ENCODE data around the gene FBXO45. TPM values are rescaled to one million over a fixed set of nuclear protein-coding genes. Genes with fewer than 3 reads are reported as not detected.

The FBXO45 gene
- total and polyA plus RNA-seq, 9 of the 15 experiments (the other 6 are each of a cell fraction or from before 2014, with no cell fraction given), result 15.2 to 52.8 (median 37.0) TPM

DNA sequence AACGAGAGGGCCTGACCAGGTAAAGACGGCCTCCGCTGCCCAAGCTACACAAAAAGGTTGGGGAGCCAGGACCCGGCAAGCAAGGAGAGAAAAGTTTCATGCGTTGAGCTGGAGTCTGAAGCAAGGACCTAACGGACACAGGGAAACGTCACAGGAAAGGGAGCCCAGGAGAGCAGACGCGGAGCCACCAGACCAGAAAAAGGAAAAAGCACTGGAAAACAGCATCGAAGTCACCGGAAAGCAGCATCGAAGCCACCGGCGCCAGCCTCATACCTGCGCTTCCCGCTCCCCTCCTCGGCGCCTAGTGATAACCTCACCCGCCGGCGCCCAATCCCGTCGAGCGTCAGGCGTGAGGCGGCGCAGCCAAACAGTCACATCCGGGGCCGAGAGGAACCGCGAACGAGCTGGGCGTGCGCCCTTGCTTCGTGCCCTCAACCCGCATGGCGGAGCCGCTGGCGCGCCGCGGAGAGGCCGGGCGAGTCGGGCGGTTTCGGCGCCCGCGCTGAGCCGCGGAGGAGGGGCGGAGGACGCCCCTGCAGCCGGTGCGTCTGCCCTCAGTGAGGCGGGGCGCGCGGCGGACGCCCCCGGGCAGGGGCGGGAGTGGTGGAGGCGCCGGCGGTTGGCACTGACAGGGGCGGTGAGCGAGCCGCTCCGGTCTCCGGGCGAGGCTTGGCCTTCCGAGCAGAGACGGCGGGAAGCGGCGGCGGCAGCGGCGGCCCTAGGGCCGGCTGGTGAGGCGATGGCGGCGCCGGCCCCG, at the start of gene FBXO45, which contains the start of gene WDR53 (continued):
- TF ChIP-seq CBX1 (IDR thresholded peaks at IDR 0.05; ENCODE audit: low read depth) (peak; percentile 90; the same call in 1 of the 2 replicates), KDM1A (IDR thresholded peaks at IDR 0.05) (no peak), ARNT (IDR thresholded peaks at IDR 0.05) (0 out of 4 replicates have a peak, but pooled peaks of 1 of the 2 experiments have one; percentile 28), CEBPB (tag; IDR thresholded peaks at IDR 0.05) (no peak), MTA1 (IDR thresholded peaks at IDR 0.05; ENCODE audit: borderline replicate concordance) (peak; percentile 99), ZNF408 (CRISPR knock-in tag; IDR thresholded peaks at IDR 0.05; ENCODE audit: low read depth) (no peak), NCOA6 (IDR thresholded peaks at IDR 0.05) (no peak), ZNF444 (CRISPR knock-in tag; IDR thresholded peaks at IDR 0.05) (no peak), JUN (IDR thresholded peaks at IDR 0.05; ENCODE audit: borderline replicate concordance, low read depth, low read length) (peak; percentile 79; the same call in 1 of the 2 replicates), JUN (CRISPR knock-in tag; IDR thresholded peaks at IDR 0.05; ENCODE audit: borderline replicate concordance) (no peak)
- TF ChIP-seq, protein P1, sequence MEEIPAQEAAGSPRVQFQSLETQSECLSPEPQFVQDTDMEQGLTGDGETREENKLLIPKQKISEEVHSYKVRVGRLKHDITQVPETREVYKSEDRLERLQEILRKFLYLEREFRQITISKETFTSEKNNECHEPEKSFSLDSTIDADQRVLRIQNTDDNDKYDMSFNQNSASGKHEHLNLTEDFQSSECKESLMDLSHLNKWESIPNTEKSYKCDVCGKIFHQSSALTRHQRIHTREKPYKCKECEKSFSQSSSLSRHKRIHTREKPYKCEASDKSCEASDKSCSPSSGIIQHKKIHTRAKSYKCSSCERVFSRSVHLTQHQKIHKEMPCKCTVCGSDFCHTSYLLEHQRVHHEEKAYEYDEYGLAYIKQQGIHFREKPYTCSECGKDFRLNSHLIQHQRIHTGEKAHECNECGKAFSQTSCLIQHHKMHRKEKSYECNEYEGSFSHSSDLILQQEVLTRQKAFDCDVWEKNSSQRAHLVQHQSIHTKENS (CRISPR knock-in tag; IDR thresholded peaks at IDR 0.05), result no peak
- TF ChIP-seq, protein P2, sequence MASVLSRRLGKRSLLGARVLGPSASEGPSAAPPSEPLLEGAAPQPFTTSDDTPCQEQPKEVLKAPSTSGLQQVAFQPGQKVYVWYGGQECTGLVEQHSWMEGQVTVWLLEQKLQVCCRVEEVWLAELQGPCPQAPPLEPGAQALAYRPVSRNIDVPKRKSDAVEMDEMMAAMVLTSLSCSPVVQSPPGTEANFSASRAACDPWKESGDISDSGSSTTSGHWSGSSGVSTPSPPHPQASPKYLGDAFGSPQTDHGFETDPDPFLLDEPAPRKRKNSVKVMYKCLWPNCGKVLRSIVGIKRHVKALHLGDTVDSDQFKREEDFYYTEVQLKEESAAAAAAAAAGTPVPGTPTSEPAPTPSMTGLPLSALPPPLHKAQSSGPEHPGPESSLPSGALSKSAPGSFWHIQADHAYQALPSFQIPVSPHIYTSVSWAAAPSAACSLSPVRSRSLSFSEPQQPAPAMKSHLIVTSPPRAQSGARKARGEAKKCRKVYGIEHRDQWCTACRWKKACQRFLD (CRISPR knock-in tag; IDR thresholded peaks at IDR 0.05), result 0 out of 2 replicates have a peak, but pooled peaks have one; percentile 82
- TF ChIP-seq, protein P3, sequence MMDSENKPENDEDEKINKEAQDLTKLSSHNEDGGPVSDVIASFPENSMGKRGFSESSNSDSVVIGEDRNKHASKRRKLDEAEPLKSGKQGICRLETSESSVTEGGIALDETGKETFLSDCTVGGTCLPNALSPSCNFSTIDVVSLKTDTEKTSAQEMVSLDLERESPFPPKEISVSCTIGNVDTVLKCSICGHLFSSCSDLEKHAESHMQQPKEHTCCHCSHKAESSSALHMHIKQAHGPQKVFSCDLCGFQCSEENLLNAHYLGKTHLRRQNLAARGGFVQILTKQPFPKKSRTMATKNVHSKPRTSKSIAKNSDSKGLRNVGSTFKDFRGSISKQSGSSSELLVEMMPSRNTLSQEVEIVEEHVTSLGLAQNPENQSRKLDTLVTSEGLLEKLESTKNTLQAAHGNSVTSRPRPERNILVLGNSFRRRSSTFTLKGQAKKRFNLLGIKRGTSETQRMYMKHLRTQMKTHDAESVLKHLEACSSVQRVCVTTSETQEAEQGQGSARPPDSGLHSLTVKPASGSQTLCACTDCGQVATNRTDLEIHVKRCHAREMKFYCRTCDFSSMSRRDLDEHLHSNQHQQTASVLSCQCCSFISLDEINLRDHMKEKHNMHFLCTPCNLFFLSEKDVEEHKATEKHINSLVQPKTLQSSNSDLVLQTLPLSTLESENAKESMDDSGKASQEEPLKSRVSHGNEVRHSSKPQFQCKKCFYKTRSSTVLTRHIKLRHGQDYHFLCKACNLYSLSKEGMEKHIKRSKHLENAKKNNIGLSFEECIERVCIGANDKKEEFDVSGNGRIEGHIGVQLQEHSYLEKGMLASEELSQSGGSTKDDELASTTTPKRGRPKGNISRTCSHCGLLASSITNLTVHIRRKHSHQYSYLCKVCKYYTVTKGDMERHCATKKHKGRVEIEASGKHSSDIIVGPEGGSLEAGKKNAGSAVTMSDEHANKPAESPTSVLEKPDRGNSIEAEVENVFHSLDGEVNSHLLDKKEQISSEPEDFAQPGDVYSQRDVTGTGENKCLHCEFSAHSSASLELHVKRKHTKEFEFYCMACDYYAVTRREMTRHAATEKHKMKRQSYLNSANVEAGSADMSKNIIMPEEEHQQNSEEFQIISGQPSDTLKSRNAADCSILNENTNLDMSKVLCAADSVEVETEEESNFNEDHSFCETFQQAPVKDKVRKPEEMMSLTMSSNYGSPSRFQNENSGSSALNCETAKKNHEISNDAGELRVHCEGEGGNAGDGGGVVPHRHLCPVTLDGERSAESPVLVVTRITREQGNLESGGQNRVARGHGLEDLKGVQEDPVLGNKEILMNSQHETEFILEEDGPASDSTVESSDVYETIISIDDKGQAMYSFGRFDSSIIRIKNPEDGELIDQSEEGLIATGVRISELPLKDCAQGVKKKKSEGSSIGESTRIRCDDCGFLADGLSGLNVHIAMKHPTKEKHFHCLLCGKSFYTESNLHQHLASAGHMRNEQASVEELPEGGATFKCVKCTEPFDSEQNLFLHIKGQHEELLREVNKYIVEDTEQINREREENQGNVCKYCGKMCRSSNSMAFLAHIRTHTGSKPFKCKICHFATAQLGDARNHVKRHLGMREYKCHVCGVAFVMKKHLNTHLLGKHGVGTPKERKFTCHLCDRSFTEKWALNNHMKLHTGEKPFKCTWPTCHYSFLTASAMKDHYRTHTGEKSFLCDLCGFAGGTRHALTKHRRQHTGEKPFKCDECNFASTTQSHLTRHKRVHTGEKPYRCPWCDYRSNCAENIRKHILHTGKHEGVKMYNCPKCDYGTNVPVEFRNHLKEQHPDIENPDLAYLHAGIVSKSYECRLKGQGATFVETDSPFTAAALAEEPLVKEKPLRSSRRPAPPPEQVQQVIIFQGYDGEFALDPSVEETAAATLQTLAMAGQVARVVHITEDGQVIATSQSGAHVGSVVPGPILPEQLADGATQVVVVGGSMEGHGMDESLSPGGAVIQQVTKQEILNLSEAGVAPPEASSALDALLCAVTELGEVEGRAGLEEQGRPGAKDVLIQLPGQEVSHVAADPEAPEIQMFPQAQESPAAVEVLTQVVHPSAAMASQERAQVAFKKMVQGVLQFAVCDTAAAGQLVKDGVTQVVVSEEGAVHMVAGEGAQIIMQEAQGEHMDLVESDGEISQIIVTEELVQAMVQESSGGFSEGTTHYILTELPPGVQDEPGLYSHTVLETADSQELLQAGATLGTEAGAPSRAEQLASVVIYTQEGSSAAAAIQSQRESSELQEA (IDR thresholded peaks at IDR 0.05; ENCODE audit: low read depth), result 0 out of 2 replicates have a peak, but pooled peaks have one; percentile 36
